ENCODE data around the gene APOBEC3B. TPM values are rescaled to one million over a fixed set of nuclear protein-coding genes. Genes with fewer than 3 reads are reported as not detected.

The APOBEC3B gene
- total and polyA plus RNA-seq, 2 of the 8 experiments (the other 6 are each of a cell fraction or from before 2014, with no cell fraction given): 14.2 to 74.9 TPM

DNA sequence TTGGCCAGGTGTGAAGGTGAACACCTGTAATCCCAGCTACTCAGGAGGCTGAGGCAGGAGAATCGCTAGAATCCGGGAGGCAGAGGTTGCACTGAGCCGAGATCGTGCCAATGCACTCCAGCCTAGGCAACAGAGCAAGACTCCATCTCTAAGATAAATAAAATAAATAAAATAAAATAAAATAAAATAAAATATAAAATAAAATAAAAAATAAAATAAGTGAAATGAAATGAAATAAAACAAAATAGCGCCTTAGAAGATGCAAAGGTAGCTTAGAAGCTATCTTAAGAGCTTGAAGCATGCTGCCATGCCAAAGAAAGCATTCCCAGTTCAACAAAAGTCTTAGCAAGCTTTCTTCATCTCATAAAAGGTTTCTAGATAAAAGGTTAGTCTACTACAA is 25.0 kb downstream of the APOBEC3B start (continued):
- TF ChIP-seq, protein P1, sequence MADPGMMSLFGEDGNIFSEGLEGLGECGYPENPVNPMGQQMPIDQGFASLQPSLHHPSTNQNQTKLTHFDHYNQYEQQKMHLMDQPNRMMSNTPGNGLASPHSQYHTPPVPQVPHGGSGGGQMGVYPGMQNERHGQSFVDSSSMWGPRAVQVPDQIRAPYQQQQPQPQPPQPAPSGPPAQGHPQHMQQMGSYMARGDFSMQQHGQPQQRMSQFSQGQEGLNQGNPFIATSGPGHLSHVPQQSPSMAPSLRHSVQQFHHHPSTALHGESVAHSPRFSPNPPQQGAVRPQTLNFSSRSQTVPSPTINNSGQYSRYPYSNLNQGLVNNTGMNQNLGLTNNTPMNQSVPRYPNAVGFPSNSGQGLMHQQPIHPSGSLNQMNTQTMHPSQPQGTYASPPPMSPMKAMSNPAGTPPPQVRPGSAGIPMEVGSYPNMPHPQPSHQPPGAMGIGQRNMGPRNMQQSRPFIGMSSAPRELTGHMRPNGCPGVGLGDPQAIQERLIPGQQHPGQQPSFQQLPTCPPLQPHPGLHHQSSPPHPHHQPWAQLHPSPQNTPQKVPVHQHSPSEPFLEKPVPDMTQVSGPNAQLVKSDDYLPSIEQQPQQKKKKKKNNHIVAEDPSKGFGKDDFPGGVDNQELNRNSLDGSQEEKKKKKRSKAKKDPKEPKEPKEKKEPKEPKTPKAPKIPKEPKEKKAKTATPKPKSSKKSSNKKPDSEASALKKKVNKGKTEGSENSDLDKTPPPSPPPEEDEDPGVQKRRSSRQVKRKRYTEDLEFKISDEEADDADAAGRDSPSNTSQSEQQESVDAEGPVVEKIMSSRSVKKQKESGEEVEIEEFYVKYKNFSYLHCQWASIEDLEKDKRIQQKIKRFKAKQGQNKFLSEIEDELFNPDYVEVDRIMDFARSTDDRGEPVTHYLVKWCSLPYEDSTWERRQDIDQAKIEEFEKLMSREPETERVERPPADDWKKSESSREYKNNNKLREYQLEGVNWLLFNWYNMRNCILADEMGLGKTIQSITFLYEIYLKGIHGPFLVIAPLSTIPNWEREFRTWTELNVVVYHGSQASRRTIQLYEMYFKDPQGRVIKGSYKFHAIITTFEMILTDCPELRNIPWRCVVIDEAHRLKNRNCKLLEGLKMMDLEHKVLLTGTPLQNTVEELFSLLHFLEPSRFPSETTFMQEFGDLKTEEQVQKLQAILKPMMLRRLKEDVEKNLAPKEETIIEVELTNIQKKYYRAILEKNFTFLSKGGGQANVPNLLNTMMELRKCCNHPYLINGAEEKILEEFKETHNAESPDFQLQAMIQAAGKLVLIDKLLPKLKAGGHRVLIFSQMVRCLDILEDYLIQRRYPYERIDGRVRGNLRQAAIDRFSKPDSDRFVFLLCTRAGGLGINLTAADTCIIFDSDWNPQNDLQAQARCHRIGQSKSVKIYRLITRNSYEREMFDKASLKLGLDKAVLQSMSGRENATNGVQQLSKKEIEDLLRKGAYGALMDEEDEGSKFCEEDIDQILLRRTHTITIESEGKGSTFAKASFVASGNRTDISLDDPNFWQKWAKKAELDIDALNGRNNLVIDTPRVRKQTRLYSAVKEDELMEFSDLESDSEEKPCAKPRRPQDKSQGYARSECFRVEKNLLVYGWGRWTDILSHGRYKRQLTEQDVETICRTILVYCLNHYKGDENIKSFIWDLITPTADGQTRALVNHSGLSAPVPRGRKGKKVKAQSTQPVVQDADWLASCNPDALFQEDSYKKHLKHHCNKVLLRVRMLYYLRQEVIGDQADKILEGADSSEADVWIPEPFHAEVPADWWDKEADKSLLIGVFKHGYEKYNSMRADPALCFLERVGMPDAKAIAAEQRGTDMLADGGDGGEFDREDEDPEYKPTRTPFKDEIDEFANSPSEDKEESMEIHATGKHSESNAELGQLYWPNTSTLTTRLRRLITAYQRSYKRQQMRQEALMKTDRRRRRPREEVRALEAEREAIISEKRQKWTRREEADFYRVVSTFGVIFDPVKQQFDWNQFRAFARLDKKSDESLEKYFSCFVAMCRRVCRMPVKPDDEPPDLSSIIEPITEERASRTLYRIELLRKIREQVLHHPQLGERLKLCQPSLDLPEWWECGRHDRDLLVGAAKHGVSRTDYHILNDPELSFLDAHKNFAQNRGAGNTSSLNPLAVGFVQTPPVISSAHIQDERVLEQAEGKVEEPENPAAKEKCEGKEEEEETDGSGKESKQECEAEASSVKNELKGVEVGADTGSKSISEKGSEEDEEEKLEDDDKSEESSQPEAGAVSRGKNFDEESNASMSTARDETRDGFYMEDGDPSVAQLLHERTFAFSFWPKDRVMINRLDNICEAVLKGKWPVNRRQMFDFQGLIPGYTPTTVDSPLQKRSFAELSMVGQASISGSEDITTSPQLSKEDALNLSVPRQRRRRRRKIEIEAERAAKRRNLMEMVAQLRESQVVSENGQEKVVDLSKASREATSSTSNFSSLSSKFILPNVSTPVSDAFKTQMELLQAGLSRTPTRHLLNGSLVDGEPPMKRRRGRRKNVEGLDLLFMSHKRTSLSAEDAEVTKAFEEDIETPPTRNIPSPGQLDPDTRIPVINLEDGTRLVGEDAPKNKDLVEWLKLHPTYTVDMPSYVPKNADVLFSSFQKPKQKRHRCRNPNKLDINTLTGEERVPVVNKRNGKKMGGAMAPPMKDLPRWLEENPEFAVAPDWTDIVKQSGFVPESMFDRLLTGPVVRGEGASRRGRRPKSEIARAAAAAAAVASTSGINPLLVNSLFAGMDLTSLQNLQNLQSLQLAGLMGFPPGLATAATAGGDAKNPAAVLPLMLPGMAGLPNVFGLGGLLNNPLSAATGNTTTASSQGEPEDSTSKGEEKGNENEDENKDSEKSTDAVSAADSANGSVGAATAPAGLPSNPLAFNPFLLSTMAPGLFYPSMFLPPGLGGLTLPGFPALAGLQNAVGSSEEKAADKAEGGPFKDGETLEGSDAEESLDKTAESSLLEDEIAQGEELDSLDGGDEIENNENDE (IDR thresholded peaks at IDR 0.05; ENCODE audit: insufficient replicate concordance, low read length): no peak
- TF ChIP-seq RBBP5 (IDR thresholded peaks at IDR 0.05; ENCODE audit: borderline replicate concordance, low read depth, low read length) (no peak), SIN3A (conservative IDR thresholded peaks at IDR 0.05 in 1 of 2, IDR thresholded peaks at IDR 0.05 in 1 of 2; ENCODE audit: low read depth in 1 of 2, low read length in 2 of 2) (no peak)
